BJ (cell line): ENCODE measurements around the gene EPHB2. TPM values are rescaled to one million over a fixed set of nuclear protein-coding genes. Genes with fewer than 3 reads are reported as not detected.

Experiments
- CTCF ChIA-PET: fragments of 350-600 bp; formaldehyde crosslinking; extraction: SDS; loops from one replicate; lab custom pipeline; 2021; ENCODE audit warnings: antibody characterized with exemption, inconsistent platforms; lab: Yijun Ruan, JAX
- POLR2A ChIA-PET: fragments of 300-600 bp; sonication (Branson Sonifier 250); formaldehyde crosslinking; extraction: SDS; loops from one replicate; lab custom pipeline; 2021; ENCODE audit warnings: antibody characterized with exemption; lab: Charles Lee
- DNase-seq: peaks from one replicate; pipeline ENCODE4 v3.0.0-alpha.2; 2011; ENCODE audit warnings: low read depth
- H3K27me3 ChIP-seq: 2 replicates; pipeline ENCODE4 v1.6.0; 2011; ENCODE audit warnings: low read length; ENCODE audit not compliant: control insufficient read depth, insufficient read depth
- H3K36me3 ChIP-seq: 2 replicates; pipeline ENCODE4 v1.5.1; 2011; ENCODE audit warnings: low read length; ENCODE audit not compliant: control insufficient read depth, insufficient read depth
- H3K4me3 ChIP-seq: 2 replicates; pipeline ENCODE4 v1.5.1; 2011; ENCODE audit warnings: low read depth, mild to moderate bottlenecking, control low read depth, low read length
- CTCF ChIP-seq: IDR thresholded peaks from 2 replicates; pipeline ENCODE4 v1.5.1; 2011; ENCODE audit warnings: low read depth, mild to moderate bottlenecking, control low read depth, inconsistent platforms, low read length, moderate library complexity; ENCODE audit not compliant: insufficient read depth
- polyA plus RNA-seq: library from polyadenylated mRNA; depleted of rRNA; stranded (reverse); fragments of >200 nt; gene quantifications from 2 replicates; pipeline ENCODE4 v1.2.3, GENCODE V29; 2011

Gene EPHB2
- polyA plus RNA-seq, 1 experiment, result 8.7 TPM

GRCh38 chr1:22914156-22914555 lies 203.5 kb downstream of the EPHB2 start:
- peaks cover 3% of the 10 kb centered on the region for H3K36me3 ChIP-seq
- no peak for DNase-seq
- POLR2A ChIA-PET, result no interaction called here
- TF ChIP-seq CTCF, result no peak
- no peaks in the 10 kb centered on the region for H3K27me3 ChIP-seq
- H3K4me3 ChIP-seq, result no peak overlapping the region
- CTCF ChIA-PET, result no interaction called here

- H3K27me3 ChIP-seq, result no peaks in the 10 kb centered on the region
- no peak overlapping the region for H3K4me3 ChIP-seq
- H3K36me3 ChIP-seq, result peaks cover 3% of the 10 kb centered on the region
- POLR2A ChIA-PET, result no interaction called here
- no peak for TF ChIP-seq CTCF
- CTCF ChIA-PET, result no interaction called here
- DNase-seq, result no peak
Measured at GRCh38 chr1:22914633-22915217, 204.1 kb downstream of the EPHB2 start.

GRCh38 chr1:22915231-22915630 lies 204.6 kb downstream of the EPHB2 start:
- no peak for DNase-seq
- ChIA-PET POLR2A (no interaction called here), CTCF (no interaction called here)
- Histone ChIP-seq H3K36me3 (peaks cover 3% of the 10 kb centered on the region), H3K4me3 (no peak overlapping the region), H3K27me3 (no peaks in the 10 kb centered on the region)
- no peak for TF ChIP-seq CTCF

GRCh38 chr1:22915816-22916470 lies 205.3 kb downstream of the EPHB2 start:
- DNase-seq, result no peak
- Histone ChIP-seq H3K27me3 (no peaks in the 10 kb centered on the region), H3K36me3 (peaks cover 3% of the 10 kb centered on the region), H3K4me3 (no peak overlapping the region)
- POLR2A ChIA-PET, result no interaction called here
- no peak for TF ChIP-seq CTCF
- CTCF ChIA-PET, result interaction anchor here (1.2 kb wide), 1 partner anchor 15 kb away, joined by 3 read pairs; no protein-coding TSS in a partner anchor

- no peak for DNase-seq
- TF ChIP-seq CTCF, result no peak
- ChIA-PET CTCF (interaction anchor here (1.2 kb wide), 1 partner anchor 15 kb away, joined by 3 read pairs; no protein-coding TSS in a partner anchor), POLR2A (no interaction called here)
- H3K36me3 ChIP-seq, result peaks cover 3% of the 10 kb centered on the region
- no peak overlapping the region for H3K4me3 ChIP-seq
- no peaks in the 10 kb centered on the region; the same call in 1 of the 2 replicates for H3K27me3 ChIP-seq
Measured at GRCh38 chr1:22916471-22916820, 205.8 kb downstream of the EPHB2 start.
